ENCODE results near the gene ANO2. TPM values are rescaled to one million over a fixed set of nuclear protein-coding genes. Genes with fewer than 3 reads are reported as not detected.
"Not testable (repeated sequence)": the region's sequence is repeated elsewhere in the genome, so short reads cannot be mapped to it uniquely, and the experiment has no call there.

The ANO2 gene
- total RNA-seq, 1 donor from 2014 or later: 20.1 TPM

DNA sequence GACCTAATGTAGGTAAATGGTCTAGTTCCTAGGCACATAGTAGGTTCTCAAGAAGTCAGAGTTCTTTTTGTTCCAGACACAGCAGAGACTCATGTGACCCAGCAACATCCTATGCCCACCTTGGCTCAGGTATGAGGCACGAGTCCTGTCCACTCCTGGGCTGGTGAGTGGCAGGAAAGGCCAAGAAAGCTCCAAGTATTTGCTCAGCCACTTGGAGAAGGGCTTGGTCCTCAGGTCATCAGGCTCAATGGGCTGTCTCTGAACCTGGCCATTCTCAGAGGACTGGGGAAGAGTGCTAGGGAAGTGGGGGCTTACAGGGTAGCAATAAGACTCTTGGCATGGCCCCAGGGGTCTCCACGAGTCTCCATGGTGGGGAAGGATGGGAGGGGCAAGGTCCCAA, 260.1 kb downstream of the ANO2 start:
- intact Hi-C loops (cut with DNase I): no loop called here
- TF ChIP-seq, protein P1, sequence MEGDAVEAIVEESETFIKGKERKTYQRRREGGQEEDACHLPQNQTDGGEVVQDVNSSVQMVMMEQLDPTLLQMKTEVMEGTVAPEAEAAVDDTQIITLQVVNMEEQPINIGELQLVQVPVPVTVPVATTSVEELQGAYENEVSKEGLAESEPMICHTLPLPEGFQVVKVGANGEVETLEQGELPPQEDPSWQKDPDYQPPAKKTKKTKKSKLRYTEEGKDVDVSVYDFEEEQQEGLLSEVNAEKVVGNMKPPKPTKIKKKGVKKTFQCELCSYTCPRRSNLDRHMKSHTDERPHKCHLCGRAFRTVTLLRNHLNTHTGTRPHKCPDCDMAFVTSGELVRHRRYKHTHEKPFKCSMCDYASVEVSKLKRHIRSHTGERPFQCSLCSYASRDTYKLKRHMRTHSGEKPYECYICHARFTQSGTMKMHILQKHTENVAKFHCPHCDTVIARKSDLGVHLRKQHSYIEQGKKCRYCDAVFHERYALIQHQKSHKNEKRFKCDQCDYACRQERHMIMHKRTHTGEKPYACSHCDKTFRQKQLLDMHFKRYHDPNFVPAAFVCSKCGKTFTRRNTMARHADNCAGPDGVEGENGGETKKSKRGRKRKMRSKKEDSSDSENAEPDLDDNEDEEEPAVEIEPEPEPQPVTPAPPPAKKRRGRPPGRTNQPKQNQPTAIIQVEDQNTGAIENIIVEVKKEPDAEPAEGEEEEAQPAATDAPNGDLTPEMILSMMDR (IDR thresholded peaks at IDR 0.05): no peak
- Histone ChIP-seq H3K9me3 (no peaks in the 10 kb centered on the region), H3K27me3 (no peaks in the 10 kb centered on the region), H3K27ac (no peak overlapping the region), H3K36me3 (no peaks in the 10 kb centered on the region), H3K4me1 (no peaks in the 10 kb centered on the region), H3K4me3 (no peak overlapping the region)
- no peak for DNase-seq (ENCODE audit: low spot score in 2 of 2)

GRCh38 chr12:5682581-5682980, 262.5 kb downstream of the ANO2 start:
- intact Hi-C loops (cut with DNase I): no loop called here
- no peaks in the 10 kb centered on the region for H3K9me3 ChIP-seq
- no peaks in the 10 kb centered on the region for H3K4me1 ChIP-seq
- H3K27ac ChIP-seq: no peak overlapping the region
- DNase-seq (ENCODE audit: low spot score in 2 of 2): no peak
- TF ChIP-seq, protein P1 (IDR thresholded peaks at IDR 0.05): no peak
- H3K27me3 ChIP-seq: no peaks in the 10 kb centered on the region
- H3K4me3 ChIP-seq: no peak overlapping the region
- no peaks in the 10 kb centered on the region for H3K36me3 ChIP-seq

- no peak for DNase-seq (ENCODE audit: low spot score in 2 of 2)
- Histone ChIP-seq H3K4me3 (no peak overlapping the region), H3K4me1 (no peaks in the 10 kb centered on the region), H3K27me3 (no peaks in the 10 kb centered on the region), H3K36me3 (no peaks in the 10 kb centered on the region), H3K9me3 (no peaks in the 10 kb centered on the region), H3K27ac (no peak overlapping the region)
- intact Hi-C loops (cut with DNase I): no loop called here
- TF ChIP-seq, protein P1 (IDR thresholded peaks at IDR 0.05): no peak
Observed at GRCh38 chr12:5678176-5678575, 266.9 kb downstream of the ANO2 start.

DNA sequence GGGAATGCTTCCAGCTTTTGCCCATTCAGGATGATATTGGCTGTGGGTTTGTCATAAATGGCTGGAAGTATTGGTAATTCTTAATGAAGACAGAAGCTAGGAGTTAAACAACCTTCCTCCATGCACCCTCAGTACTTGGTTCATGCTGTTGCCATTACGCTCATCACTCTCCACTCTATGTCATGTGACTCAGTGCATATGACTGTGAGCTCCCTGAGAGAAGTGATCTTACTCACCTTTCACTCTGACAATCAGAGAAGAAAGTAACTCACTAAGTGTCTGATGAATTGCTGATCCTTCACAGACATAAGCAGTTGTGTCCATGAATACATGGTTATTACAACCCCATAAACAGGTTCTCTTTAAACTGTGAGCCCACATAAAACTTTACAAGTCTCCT, 275.4 kb downstream of the ANO2 start:
- H3K9me3 ChIP-seq; H3K4me3 ChIP-seq; H3K36me3 ChIP-seq; H3K4me1 ChIP-seq; DNase-seq (ENCODE audit: low spot score in 2 of 2); H3K27me3 ChIP-seq; H3K27ac ChIP-seq; intact Hi-C loops (cut with DNase I): not testable (repeated sequence)

DNA sequence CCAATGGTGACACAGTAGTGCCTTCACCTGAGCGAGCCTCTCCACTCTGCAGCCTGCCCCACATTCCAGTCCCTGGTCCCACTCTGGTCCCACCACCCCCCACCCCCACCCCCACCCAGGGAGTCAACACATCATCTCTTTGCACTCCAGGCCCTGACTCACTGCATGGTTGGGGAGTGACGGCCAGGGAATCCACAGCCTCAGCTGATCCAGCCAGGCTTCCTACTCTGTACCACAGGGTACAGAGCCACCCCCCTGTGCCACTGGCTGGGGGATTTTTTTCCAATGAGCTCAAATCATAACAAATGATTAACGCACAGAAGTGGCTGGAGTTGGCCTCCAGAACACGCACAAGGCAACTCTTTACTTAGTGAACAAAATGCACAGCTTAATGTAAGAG, 279.4 kb downstream of the ANO2 start:
- H3K36me3 ChIP-seq: no peaks in the 10 kb centered on the region
- H3K4me1 ChIP-seq: no peaks in the 10 kb centered on the region
- no peak for DNase-seq (ENCODE audit: low spot score in 2 of 2)
- H3K4me3 ChIP-seq: no peak overlapping the region
- H3K27me3 ChIP-seq: no peaks in the 10 kb centered on the region
- no peak overlapping the region for H3K27ac ChIP-seq
- TF ChIP-seq, protein P1 (IDR thresholded peaks at IDR 0.05): no peak
- H3K9me3 ChIP-seq: no peaks in the 10 kb centered on the region
- intact Hi-C loops (cut with DNase I): no loop called here

DNA sequence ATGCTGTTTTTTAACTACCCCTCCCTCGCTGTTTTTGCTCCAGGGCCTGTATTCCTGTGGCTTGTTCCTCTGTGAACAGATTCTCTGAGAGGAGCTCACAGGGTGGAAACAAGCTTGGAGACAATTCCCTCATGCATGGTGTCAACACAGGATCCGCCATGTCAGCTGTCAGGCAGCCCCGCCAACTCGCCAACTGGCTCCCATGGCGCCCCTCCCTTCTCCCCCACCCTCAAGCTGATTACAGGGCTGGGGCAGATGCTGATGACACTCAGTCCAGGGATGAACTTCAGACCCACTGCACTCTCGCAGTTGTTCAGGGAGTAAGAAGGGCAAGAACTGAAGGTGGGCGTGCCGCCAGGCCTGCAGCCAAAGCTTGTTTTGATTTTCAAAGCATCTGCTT, 283.2 kb downstream of the ANO2 start:
- intact Hi-C loops (cut with DNase I): no loop called here
- Histone ChIP-seq H3K27ac (no peak overlapping the region), H3K9me3 (no peaks in the 10 kb centered on the region), H3K4me3 (no peak overlapping the region), H3K36me3 (no peaks in the 10 kb centered on the region), H3K27me3 (no peaks in the 10 kb centered on the region), H3K4me1 (no peaks in the 10 kb centered on the region)
- TF ChIP-seq, protein P1 (IDR thresholded peaks at IDR 0.05): no peak
- no peak for DNase-seq (ENCODE audit: low spot score in 2 of 2)

Measured in ascending aorta (tissue), 2 donors.